Measurements from ENCODE around the gene CNTN5.

The CNTN5 gene

GRCh38 chr11:99170591-99170990 is 149.8 kb downstream of the CNTN5 start:
- DNase-seq (ENCODE audit: low read depth in 2 of 2): no peak

GRCh38 chr11:99171330-99171729 is 150.6 kb downstream of the CNTN5 start:
- DNase-seq (ENCODE audit: low read depth in 2 of 2): no peak

- no peak for DNase-seq (ENCODE audit: low read depth in 2 of 2)
Observed at GRCh38 chr11:99176430-99176829, 155.7 kb downstream of the CNTN5 start.

- DNase-seq (ENCODE audit: low read depth in 2 of 2): no peak
Observed at GRCh38 chr11:99177446-99177845, 156.7 kb downstream of the CNTN5 start.

- no peak for DNase-seq (ENCODE audit: low read depth in 2 of 2)
Observed at GRCh38 chr11:99184146-99184545, 163.4 kb downstream of the CNTN5 start.

- DNase-seq (ENCODE audit: low read depth in 2 of 2): no peak
Observed at GRCh38 chr11:99188221-99188620, 167.5 kb downstream of the CNTN5 start.

- no peak for DNase-seq (ENCODE audit: low read depth in 2 of 2)
Observed at GRCh38 chr11:99192716-99193115, 172.0 kb downstream of the CNTN5 start.

GRCh38 chr11:99197477-99197876 is 176.7 kb downstream of the CNTN5 start:
- DNase-seq (ENCODE audit: low read depth in 2 of 2): no peak

GRCh38 chr11:99198215-99198614 is 177.5 kb downstream of the CNTN5 start:
- no peak for DNase-seq (ENCODE audit: low read depth in 2 of 2)

GRCh38 chr11:99199341-99199740 is 178.6 kb downstream of the CNTN5 start:
- DNase-seq (ENCODE audit: low read depth in 2 of 2): no peak

GRCh38 chr11:99200720-99201119 is 180.0 kb downstream of the CNTN5 start:
- no peak for DNase-seq (ENCODE audit: low read depth in 2 of 2)

GRCh38 chr11:99208813-99209212 is 188.1 kb downstream of the CNTN5 start:
- no peak for DNase-seq (ENCODE audit: low read depth in 2 of 2)

GRCh38 chr11:99229544-99229943 is 208.8 kb downstream of the CNTN5 start:
- no peak for DNase-seq (ENCODE audit: low read depth in 2 of 2)

GRCh38 chr11:99234534-99234933 is 213.8 kb downstream of the CNTN5 start:
- no peak for DNase-seq (ENCODE audit: low read depth in 2 of 2)

- DNase-seq (ENCODE audit: low read depth in 2 of 2): no peak
Observed at GRCh38 chr11:99238401-99238800, 217.7 kb downstream of the CNTN5 start.

- no peak for DNase-seq (ENCODE audit: low read depth in 2 of 2)
Observed at GRCh38 chr11:99240192-99241030, 219.7 kb downstream of the CNTN5 start.

GRCh38 chr11:99241066-99241465 is 220.3 kb downstream of the CNTN5 start:
- DNase-seq (ENCODE audit: low read depth in 2 of 2): no peak

GRCh38 chr11:99244613-99245012 is 223.9 kb downstream of the CNTN5 start:
- no peak for DNase-seq (ENCODE audit: low read depth in 2 of 2)

- no peak for DNase-seq (ENCODE audit: low read depth in 2 of 2)
Observed at GRCh38 chr11:99246199-99246598, 225.4 kb downstream of the CNTN5 start.

- DNase-seq (ENCODE audit: low read depth in 2 of 2): no peak
Observed at GRCh38 chr11:99256614-99257013, 235.9 kb downstream of the CNTN5 start.

GRCh38 chr11:99257131-99257530 is 236.4 kb downstream of the CNTN5 start:
- no peak for DNase-seq (ENCODE audit: low read depth in 2 of 2)

GRCh38 chr11:99260696-99261095 is 239.9 kb downstream of the CNTN5 start:
- no peak for DNase-seq (ENCODE audit: low read depth in 2 of 2)

- DNase-seq (ENCODE audit: low read depth in 2 of 2): no peak
Observed at GRCh38 chr11:99268886-99269285, 248.1 kb downstream of the CNTN5 start.

- DNase-seq (ENCODE audit: low read depth in 2 of 2): no peak
Observed at GRCh38 chr11:99271527-99271926, 250.8 kb downstream of the CNTN5 start.

Measured in stimulated activated CD8-positive, alpha-beta memory T cell treated with anti-CD3 and anti-CD28 coated beads, Interleukin-2, amount 100 ng/mL, for 48 hours (primary cell).